ENCODE measurements around the gene GAA. TPM values are rescaled to one million over a fixed set of nuclear protein-coding genes. Genes with fewer than 3 reads are reported as not detected.

GAA gene
- total and polyA plus RNA-seq, 2 of the 4 experiments (the other 2 are of a cell fraction), result 2.2 to 14.8 TPM

DNA sequence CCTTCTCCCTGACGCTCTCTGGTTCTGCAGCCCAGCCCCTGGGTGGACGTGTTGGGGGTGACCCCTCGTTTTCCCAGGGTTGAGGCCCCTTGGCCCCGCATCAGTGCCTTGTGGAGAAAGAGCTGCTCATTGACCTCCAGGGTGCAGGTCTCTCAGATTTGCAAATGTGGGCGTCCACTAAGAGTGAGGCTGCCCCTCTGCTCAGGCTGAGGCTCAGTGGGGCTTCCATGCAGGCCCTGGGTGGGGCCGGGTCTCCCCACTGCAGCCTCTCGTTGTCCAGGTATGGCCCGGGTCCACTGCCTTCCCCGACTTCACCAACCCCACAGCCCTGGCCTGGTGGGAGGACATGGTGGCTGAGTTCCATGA is 9.0 kb downstream of the GAA start:
- no peak overlapping the region for H3K56ac ChIP-seq (ENCODE audit: extremely low read depth, insufficient read depth, low read length)
- no peaks in the 10 kb centered on the region for H3K9me3 ChIP-seq (ENCODE audit: control insufficient read depth, insufficient read depth, low read length)
- no peak overlapping the region for H2AK9ac ChIP-seq (replicated peaks; ENCODE audit: low read depth, low read length, poor library complexity)
- no peak overlapping the region for H3K18ac ChIP-seq (ENCODE audit: low read depth, low read length)
- ATAC-seq (ENCODE audit: low read depth) (no peak), DNase-seq (no peak)
- peaks cover 3% of the 10 kb centered on the region; the same call in 1 of the 2 replicates for H3K36me3 ChIP-seq (ENCODE audit: control insufficient read depth, insufficient read depth, low read length)
- H3K27ac ChIP-seq (ENCODE audit: insufficient read depth, low read length), result no peak overlapping the region
- H2AK5ac ChIP-seq (ENCODE audit: low read depth, low read length), result no peak overlapping the region
- H2AFZ ChIP-seq (replicated peaks; ENCODE audit: low read length, poor library complexity), result no peak overlapping the region
- no peak overlapping the region for H3K4me2 ChIP-seq (ENCODE audit: low read depth, low read length)
- no peaks in the 10 kb centered on the region; the same call in 1 of the 2 replicates for H3K4me1 ChIP-seq (ENCODE audit: control insufficient read depth, insufficient read depth, low read length)
- no peak overlapping the region for H3K14ac ChIP-seq (replicated peaks; ENCODE audit: low read depth, low read length)
- in situ Hi-C loops (cut with MboI; ENCODE audit: low sequenced_read_pairs), result no loop called here
- H4K8ac ChIP-seq (ENCODE audit: low read depth in 2 of 2, low read length in 2 of 2), result no peak overlapping the region
- H3K9me1 ChIP-seq (ENCODE audit: insufficient read depth, low read length), result no peaks in the 10 kb centered on the region
- H2BK120ac ChIP-seq (ENCODE audit: low read depth, low read length), result no peak overlapping the region
- BruUV-seq (replicated peaks), result no TSS peak
- no peak overlapping the region for H2BK15ac ChIP-seq (ENCODE audit: low read depth, low read length)
- no peak overlapping the region for H3K9ac ChIP-seq (ENCODE audit: low read depth, low read length)
- H4K5ac ChIP-seq (ENCODE audit: low read depth, low read length), result no peak overlapping the region
- ChIA-PET CTCF (no interaction called here), POLR2A (ENCODE audit: unreplicated experiment) (no interaction called here)
- no peak overlapping the region for H3K23ac ChIP-seq (ENCODE audit: low read depth, low read length)
- no peak overlapping the region for H2BK20ac ChIP-seq (ENCODE audit: low read depth, low read length)
- no peak for TF ChIP-seq RCOR1 (IDR thresholded peaks at IDR 0.05; ENCODE audit: insufficient replicate concordance, low read length)
- TF ChIP-seq BHLHE40 (IDR thresholded peaks at IDR 0.05; ENCODE audit: low read depth, low read length), result no peak
- no peak for TF ChIP-seq RFX5 (IDR thresholded peaks at IDR 0.05; ENCODE audit: low read depth, low read length)
- TF ChIP-seq FOS (IDR thresholded peaks at IDR 0.05; ENCODE audit: low read depth, low read length), result no peak
- TF ChIP-seq SMC3 (IDR thresholded peaks at IDR 0.05; ENCODE audit: low read depth, low read length), result no peak
- no peak for TF ChIP-seq RAD21 (IDR thresholded peaks at IDR 0.05; ENCODE audit: low read length)
- no peak for TF ChIP-seq POLR2A (IDR thresholded peaks at IDR 0.05; ENCODE audit: low read depth, low read length)
- no peak for TF ChIP-seq NFE2L2 (IDR thresholded peaks at IDR 0.05; ENCODE audit: low read depth, low read length)
- TF ChIP-seq MXI1 (IDR thresholded peaks at IDR 0.05; ENCODE audit: borderline replicate concordance, low read depth, low read length), result no peak
- TF ChIP-seq CTCF (conservative IDR thresholded peaks at IDR 0.05; ENCODE audit: low read depth, low read length), result no peak
- TF ChIP-seq USF2 (IDR thresholded peaks at IDR 0.05; ENCODE audit: low read depth, low read length), result no peak
- TF ChIP-seq MAFK (IDR thresholded peaks at IDR 0.05; ENCODE audit: low read depth, low read length), result no peak
- no peak for TF ChIP-seq CHD1 (IDR thresholded peaks at IDR 0.05; ENCODE audit: low read depth, low read length)
- no peak for TF ChIP-seq MAZ (IDR thresholded peaks at IDR 0.05; ENCODE audit: borderline replicate concordance, low read depth, low read length)
- no peak for TF ChIP-seq CEBPB (IDR thresholded peaks at IDR 0.05; ENCODE audit: low read depth, low read length)
- TF ChIP-seq, protein P1, sequence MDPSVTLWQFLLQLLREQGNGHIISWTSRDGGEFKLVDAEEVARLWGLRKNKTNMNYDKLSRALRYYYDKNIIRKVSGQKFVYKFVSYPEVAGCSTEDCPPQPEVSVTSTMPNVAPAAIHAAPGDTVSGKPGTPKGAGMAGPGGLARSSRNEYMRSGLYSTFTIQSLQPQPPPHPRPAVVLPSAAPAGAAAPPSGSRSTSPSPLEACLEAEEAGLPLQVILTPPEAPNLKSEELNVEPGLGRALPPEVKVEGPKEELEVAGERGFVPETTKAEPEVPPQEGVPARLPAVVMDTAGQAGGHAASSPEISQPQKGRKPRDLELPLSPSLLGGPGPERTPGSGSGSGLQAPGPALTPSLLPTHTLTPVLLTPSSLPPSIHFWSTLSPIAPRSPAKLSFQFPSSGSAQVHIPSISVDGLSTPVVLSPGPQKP (IDR thresholded peaks at IDR 0.05; ENCODE audit: borderline replicate concordance, low read depth, low read length), result no peak
- H3K79me1 ChIP-seq (ENCODE audit: low read depth in 1 of 2, low read length in 2 of 2), result no peaks in the 10 kb centered on the region
- H2BK5ac ChIP-seq (ENCODE audit: low read depth, low read length, poor library complexity, severe bottlenecking), result no peak overlapping the region
- WGBS, 2 experiments (ENCODE audit: extremely low coverage in 2 of 2, insufficient read length in 1 of 2), result 47% methylated on average over 3 of the region's 9 CpGs; no CpG with 5 or more reads in 1 of the 2 experiments
- no peak overlapping the region for H4K91ac ChIP-seq (ENCODE audit: insufficient read depth, low read depth, low read length)
- H3K27me3 ChIP-seq (ENCODE audit: control insufficient read depth, insufficient read depth, low read length), result no peaks in the 10 kb centered on the region
- dilution Hi-C loops (cut with HindIII; ENCODE audit: low sequenced_read_pairs, unreplicated experiment), result no loop called here
- intact Hi-C loops (cut with micrococcal nuclease), result no loop called here
- no peak overlapping the region for H3K4me3 ChIP-seq (ENCODE audit: insufficient read depth, low read depth, low read length)
- H3K4ac ChIP-seq (ENCODE audit: low read depth, low read length), result no peak overlapping the region
- H4K20me1 ChIP-seq (ENCODE audit: insufficient read depth, low read length), result no peaks in the 10 kb centered on the region
